Right lobe of liver (tissue), 4 donors: ENCODE data around the gene SGCG.

Source experiments
- CTCF ChIP-seq, 4 donors: fragments of 200-600 bp in 3 of 4; fragments of 450-650 bp in 1 of 4; IDR thresholded peaks; one replicate each; pipeline versions ENCODE4 v1.5.1 to v1.8.0; 2016 to 2022; ENCODE audit warnings: antibody characterized with exemption in 4 of 4, mild to moderate bottlenecking in 2 of 4
- POLR2A ChIP-seq: fragments of 450-650 bp; IDR thresholded peaks from one replicate; pipeline ENCODE4 v1.6.1; 2017; ENCODE audit warnings: antibody characterized with exemption, mild to moderate bottlenecking
- donor health status: DM: no; HTN: no; CAD: no.
- donor health status: DM: no; HTN: no; CAD: no.
- donor health status: DM: no; HTN: yes; CAD: no.

- no peak for TF ChIP-seq CTCF (IDR thresholded peaks at IDR 0.05)
- TF ChIP-seq POLR2A = no peak
Measured at GRCh38 chr13:23147827-23148226, 33.0 kb upstream of the SGCG start.
